ENCODE data around the gene DOC2A.

DOC2A gene

DNA sequence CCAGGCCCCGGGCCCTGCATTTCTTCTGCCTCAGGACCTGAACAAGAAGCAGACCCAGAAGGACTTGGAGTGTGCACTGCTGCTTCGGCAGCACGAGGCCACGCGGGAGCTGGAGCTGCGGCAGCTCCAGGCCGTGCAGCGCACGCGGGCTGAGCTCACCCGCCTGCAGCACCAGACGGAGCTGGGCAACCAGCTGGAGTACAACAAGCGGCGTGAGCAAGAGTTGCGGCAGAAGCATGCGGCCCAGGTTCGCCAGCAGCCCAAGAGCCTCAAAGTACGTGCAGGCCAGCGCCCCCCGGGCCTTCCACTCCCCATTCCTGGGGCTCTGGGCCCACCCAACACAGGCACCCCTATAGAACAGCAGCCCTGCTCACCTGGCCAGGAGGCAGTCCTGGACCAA is 24.6 kb downstream of the DOC2A start:
- DNase-seq (no peak), ATAC-seq (replicated peaks) (no peak)
- H3K4me1 Mint-ChIP-seq (ENCODE audit: low read depth in 2 of 2), result peaks cover 0 to 3% of the 10 kb centered on the region in 2 donors
- H3K4me3 Mint-ChIP-seq, result no peak overlapping the region
- H3K9me3 Mint-ChIP-seq, result no peaks in the 10 kb centered on the region
- no peaks in the 10 kb centered on the region for H3K27me3 Mint-ChIP-seq
- H3K36me3 Mint-ChIP-seq (ENCODE audit: insufficient read depth), result peaks cover 40% of the 10 kb centered on the region
- no peak overlapping the region for H3K27ac Mint-ChIP-seq

DNA sequence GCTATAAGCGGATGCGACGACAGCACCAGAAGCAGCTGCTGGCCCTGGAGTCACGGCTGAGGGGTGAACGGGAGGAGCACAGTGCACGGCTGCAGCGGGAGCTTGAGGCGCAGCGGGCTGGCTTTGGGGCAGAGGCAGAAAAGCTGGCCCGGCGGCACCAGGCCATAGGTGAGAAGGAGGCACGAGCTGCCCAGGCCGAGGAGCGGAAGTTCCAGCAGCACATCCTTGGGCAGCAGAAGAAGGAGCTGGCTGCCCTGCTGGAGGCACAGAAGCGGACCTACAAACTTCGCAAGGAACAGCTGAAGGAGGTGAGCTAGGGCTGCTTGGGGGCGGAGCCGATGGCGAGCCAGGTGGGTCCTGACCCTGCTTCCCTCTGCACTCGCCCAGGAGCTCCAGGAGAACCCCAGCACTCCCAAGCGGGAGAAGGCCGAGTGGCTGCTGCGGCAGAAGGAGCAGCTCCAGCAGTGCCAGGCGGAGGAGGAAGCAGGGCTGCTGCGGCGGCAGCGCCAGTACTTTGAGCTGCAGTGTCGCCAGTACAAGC is 25.5 kb downstream of the DOC2A start:
- ATAC-seq (replicated peaks) (no peak), DNase-seq (no peak)

DNA sequence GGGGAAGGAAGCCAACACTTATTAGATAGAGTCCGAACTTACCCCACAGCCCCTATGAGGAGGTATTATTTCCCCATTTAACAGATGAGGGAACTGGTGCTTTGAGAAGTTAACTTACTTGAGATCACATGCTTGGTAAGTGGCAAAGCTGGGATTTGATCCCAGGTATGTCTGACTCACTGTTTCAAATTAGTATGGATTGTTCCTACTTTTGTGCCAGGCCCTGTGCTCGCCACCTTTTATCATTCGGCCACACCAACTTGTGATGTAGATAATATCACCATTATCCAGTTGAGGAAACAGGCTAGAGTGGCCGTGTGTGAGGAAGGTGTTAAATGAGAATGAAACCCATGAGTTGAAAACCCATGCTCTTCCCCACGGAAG is 26.1 kb downstream of the DOC2A start:
- Mint-ChIP-seq H3K27ac (no peak overlapping the region), H3K4me1 (ENCODE audit: low read depth in 2 of 2) (peaks cover 0 to 5% of the 10 kb centered on the region in 2 donors), H3K36me3 (ENCODE audit: insufficient read depth) (peaks cover 47% of the 10 kb centered on the region), H3K9me3 (no peaks in the 10 kb centered on the region), H3K4me3 (no peak overlapping the region), H3K27me3 (no peaks in the 10 kb centered on the region)
- DNase-seq (no peak), ATAC-seq (replicated peaks) (no peak)

More for the DNA sequence above, 25.5 kb downstream of the DOC2A start:
- Mint-ChIP-seq H3K9me3 (no peaks in the 10 kb centered on the region), H3K36me3 (ENCODE audit: insufficient read depth) (peaks cover 42% of the 10 kb centered on the region), H3K4me1 (ENCODE audit: low read depth in 2 of 2) (peaks cover 0 to 3% of the 10 kb centered on the region in 2 donors), H3K4me3 (no peak overlapping the region), H3K27ac (peak overlapping the region in 1 of 2 donors; percentile 47), H3K27me3 (no peaks in the 10 kb centered on the region)

DNA sequence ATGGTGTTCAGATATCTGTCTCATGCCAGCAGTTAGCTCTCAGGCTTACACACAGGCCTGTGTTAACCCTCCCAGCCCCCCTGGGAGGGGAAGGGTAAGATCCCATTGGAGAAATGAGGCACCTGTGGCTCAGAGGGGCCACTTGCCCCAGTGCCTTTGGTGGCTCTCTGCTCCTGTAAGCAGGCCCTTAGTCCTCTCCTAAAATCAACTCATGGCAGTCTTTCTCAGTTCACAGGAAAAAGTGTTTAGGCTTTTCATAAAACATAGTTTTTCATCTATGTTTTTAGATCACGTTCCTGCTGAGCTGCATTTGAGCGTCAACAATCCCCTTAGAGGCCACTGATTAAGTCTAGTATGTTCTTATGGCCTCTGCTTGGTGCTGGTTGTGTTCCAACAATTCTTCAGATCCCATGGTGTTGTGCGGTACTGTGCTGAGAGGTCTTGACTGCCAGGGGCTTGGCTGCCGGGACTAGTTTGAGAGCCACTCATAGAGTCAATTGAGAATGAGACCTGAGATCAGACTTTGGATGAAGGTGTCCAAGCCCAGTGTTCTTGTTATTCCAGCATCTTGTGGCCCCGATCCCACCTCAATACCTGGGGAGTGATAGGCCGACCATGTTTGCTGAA is 26.6 kb downstream of the DOC2A start:
- ATAC-seq (replicated peaks) (no peak), DNase-seq (no peak)
- Mint-ChIP-seq H3K4me1 (ENCODE audit: low read depth in 2 of 2) (peaks cover 0 to 5% of the 10 kb centered on the region in 2 donors), H3K27ac (peak overlapping the region; percentile 49 to 52), H3K9me3 (no peaks in the 10 kb centered on the region), H3K4me3 (no peak overlapping the region), H3K27me3 (no peaks in the 10 kb centered on the region), H3K36me3 (ENCODE audit: insufficient read depth) (peaks cover 51% of the 10 kb centered on the region)

DNA sequence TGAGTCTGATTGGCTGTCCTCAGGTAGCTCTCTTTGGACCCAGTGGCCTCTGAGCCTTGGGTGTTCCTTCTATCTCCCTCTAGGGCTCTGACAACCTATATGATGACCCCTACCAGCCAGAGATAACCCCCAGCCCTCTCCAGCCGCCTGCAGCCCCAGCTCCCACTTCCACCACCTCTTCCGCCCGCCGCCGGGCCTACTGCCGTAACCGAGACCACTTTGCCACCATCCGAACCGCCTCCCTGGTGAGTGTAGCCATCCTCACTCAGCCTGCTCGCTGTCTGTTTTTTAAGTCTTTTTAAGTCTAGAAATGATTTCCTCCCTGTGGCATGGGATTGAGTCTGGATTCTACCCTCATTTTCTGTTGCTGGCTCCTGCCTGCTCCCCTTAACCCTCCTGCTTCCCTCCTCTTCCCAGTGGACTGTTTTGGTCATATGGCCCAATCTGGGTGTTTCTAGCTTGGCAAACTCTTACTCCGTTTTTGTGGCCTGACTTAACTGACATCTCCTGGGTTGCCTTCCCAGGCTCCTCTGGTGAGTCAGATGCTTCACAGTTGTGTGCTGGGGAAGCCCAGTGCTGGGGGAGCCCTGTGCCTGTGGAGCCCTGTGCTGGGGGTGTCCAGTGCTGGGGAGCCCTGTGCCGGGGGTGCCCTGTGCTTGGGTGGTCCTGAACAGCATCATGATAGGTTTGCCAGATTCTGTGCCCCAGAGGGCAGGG is 27.2 kb downstream of the DOC2A start:
- H3K4me1 Mint-ChIP-seq (ENCODE audit: low read depth in 2 of 2), result peaks cover 0 to 3% of the 10 kb centered on the region in 2 donors
- peaks cover 48% of the 10 kb centered on the region for H3K36me3 Mint-ChIP-seq (ENCODE audit: insufficient read depth)
- H3K9me3 Mint-ChIP-seq, result no peaks in the 10 kb centered on the region
- peak overlapping the region; percentile 49 to 52 for H3K27ac Mint-ChIP-seq
- ATAC-seq (replicated peaks) (no peak), DNase-seq (no peak)
- H3K27me3 Mint-ChIP-seq, result no peaks in the 10 kb centered on the region
- H3K4me3 Mint-ChIP-seq, result no peak overlapping the region

DNA sequence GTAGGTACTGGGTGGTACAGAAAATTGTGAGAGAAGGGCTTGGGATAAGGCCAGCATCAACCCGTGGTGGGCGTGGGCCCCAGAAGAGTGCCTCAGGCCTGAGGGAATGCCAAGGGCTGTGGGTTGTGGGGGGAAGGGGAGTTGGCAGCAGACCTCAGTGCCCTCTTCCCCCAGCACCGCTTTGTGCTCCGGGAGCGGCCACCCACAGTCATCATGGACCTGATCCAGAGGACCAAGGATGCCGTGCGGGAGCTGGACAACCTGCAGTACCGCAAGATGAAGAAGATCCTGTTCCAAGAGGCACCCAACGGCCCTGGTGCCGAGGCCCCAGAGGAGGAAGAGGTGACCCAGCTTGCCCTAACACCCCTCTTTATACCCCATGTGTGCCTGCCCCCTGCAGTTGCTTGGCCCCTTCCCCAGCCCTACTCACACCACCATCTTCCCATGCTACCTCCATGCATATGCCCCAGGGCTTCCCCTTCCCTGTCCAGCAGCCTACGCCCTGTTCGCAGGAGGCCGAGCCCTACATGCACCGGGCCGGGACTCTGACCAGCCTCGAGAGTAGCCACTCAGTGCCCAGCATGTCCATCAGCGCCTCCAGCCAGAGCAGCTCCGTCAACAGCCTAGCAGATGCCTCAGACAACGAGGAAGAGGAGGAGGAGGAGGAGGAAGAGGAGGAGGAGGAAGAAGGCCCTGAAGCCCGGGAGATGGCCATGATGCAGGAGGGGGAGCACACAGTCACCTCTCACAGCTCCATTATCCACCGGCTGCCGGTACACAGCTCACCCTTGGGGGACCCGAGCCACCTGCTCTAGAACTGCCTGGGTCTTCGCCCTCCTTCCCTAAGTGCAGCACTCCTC is 28.0 kb downstream of the DOC2A start:
- Mint-ChIP-seq H3K27me3 (no peaks in the 10 kb centered on the region), H3K4me3 (no peak overlapping the region), H3K27ac (peak overlapping the region in 1 of 2 donors; percentile 49), H3K4me1 (ENCODE audit: low read depth in 2 of 2) (peaks cover 3% of the 10 kb centered on the region in 2 donors), H3K36me3 (ENCODE audit: insufficient read depth) (peaks cover 45% of the 10 kb centered on the region), H3K9me3 (no peaks in the 10 kb centered on the region)
- DNase-seq (no peak), ATAC-seq (replicated peaks) (no peak)

DNA sequence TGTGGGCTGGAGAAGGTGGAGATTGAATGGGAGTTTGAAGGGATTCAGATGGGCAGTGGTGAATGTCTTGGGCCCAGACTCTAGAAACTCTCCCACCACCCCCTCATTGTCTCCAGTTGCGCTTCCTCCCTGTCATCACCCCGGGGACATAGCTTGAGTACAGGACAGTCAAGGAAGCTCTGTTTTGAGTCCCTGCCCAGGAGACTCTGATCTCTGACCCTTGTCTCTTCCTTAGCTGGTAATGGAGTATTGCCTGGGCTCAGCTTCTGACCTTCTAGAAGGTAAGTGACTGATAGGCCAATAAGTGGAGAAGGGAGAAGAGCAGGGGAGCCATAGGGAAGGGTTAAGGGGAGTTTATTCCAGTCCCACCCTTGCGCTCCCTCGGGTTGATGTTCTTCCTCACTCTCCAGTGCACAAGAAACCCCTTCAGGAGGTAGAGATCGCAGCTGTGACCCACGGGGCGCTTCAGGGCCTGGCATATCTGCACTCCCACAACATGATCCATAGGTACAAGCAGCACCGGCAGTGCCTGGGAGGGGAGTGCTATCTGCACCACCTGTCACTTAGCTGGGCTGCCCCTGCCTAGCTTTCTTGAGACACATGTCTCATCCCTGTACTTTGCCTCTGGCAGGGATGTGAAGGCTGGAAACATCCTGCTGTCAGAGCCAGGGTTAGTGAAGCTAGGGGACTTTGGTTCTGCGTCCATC is 32.1 kb downstream of the DOC2A start:
- Mint-ChIP-seq H3K4me3 (no peak overlapping the region), H3K36me3 (ENCODE audit: insufficient read depth) (peaks cover 39% of the 10 kb centered on the region), H3K4me1 (ENCODE audit: low read depth in 2 of 2) (peaks cover 27 to 31% of the 10 kb centered on the region in 2 donors), H3K9me3 (no peaks in the 10 kb centered on the region), H3K27me3 (no peaks in the 10 kb centered on the region), H3K27ac (peak overlapping the region in 1 of 2 donors; percentile 20)
- ATAC-seq (replicated peaks) (no peak), DNase-seq (no peak)

DNA sequence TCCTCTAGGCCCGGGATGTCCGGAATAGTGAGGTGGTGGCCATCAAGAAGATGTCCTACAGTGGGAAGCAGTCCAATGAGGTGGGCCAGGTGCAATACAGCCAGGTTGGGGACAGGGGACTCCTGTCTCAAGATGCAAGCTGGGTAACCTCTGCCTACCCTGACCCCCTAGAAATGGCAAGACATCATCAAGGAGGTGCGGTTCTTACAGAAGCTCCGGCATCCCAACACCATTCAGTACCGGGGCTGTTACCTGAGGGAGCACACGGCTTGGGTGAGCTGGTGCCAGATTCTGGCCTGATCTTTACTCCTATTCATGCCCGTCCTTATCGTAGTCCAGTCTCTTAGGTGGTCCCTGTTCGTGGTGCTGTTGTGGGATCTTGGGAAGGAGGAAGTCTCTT is 32.7 kb downstream of the DOC2A start:
- H3K36me3 Mint-ChIP-seq (ENCODE audit: insufficient read depth), result peaks cover 41% of the 10 kb centered on the region
- no peak overlapping the region for H3K4me3 Mint-ChIP-seq
- DNase-seq (no peak), ATAC-seq (replicated peaks) (no peak)
- no peaks in the 10 kb centered on the region for H3K9me3 Mint-ChIP-seq
- H3K27ac Mint-ChIP-seq, result peak overlapping the region; percentile 25 to 97
- H3K4me1 Mint-ChIP-seq (ENCODE audit: low read depth in 2 of 2), result peaks cover 29 to 37% of the 10 kb centered on the region in 2 donors
- H3K27me3 Mint-ChIP-seq, result no peaks in the 10 kb centered on the region

DNA sequence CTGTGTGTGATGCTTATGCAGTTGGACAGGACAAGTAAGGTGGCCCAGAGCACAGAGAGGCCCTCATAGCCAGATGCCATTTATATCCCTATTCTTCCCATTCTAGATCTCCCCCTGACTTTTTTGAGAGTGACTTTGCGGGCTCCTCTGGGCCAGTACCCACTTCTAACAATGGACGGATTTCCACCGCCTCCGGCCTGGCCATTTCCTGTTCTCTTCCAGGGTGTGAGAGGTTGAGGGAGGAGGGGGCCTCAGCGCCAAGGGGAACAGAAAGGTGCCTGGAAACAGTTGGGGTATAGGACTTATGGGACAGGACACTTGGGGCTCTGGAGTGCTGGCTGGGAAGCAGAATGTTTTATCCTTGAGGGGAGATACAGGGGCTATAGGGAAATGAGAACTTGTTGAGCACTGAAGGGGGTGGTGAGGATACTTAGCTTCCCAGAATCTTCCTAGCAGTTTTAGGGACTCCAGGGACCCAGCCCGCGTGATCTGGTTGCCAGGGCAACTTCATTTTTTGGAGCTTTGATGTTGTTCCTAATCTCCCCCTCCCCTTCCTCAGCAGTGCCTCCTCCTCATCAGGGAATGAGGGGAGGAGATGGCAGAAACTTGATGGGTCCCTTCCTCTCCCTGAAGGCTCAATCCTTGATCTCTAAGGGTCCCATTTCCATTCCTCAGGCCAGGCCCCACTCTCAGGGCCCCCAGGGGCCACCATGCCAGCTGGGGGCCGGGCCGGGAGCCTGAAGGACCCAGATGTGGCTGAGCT is 33.6 kb downstream of the DOC2A start:
- Mint-ChIP-seq H3K4me1 (ENCODE audit: low read depth in 2 of 2) (peaks cover 33 to 41% of the 10 kb centered on the region in 2 donors), H3K27ac (peak overlapping the region; percentile 25 to 97), H3K36me3 (ENCODE audit: insufficient read depth) (peaks cover 43% of the 10 kb centered on the region), H3K27me3 (no peaks in the 10 kb centered on the region), H3K9me3 (no peaks in the 10 kb centered on the region), H3K4me3 (no peak overlapping the region)
- DNase-seq (no peak), ATAC-seq (replicated peaks) (no peak)

DNA sequence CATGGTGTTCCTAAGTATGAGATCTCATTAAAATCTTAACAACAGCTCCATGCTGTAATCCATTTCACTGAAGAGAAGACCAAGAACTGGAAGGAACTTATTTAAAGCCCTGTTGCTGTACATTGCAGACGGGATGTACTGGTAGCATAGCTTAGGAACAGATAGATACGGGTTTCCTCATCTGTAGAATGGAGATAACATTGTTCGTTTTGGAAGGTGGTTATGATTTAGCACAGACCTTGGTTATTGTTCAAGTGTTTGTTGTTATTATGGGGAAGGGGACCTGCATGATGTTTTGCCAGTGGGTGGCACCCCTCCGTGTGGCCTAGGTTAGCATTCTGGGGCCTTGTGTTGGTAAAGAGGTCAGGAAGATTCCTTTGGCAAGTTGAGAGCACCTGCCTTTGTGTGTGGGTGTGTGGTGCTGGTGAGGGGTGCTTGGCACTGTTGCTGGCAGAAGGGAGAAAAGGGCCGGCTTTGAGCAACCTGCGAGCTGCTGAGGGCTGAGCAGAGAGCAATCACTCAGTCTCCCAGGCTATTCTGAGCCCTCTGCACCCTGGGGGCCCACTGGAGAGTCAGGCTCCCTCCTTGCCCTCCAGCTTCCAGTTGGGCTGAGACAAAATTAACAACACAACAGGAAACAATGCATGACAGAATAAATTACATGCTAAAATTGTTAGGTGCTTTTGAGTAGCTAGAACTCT is 34.9 kb downstream of the DOC2A start:
- no peak for DNase-seq
- no peak for ATAC-seq (replicated peaks)
- H3K4me1 Mint-ChIP-seq (ENCODE audit: low read depth in 2 of 2), result peaks cover 33 to 41% of the 10 kb centered on the region in 2 donors
- H3K36me3 Mint-ChIP-seq (ENCODE audit: insufficient read depth), result peaks cover 33% of the 10 kb centered on the region
- H3K27me3 Mint-ChIP-seq, result no peaks in the 10 kb centered on the region
- H3K4me3 Mint-ChIP-seq, result peak overlapping the region; percentile 97 to 98
- H3K27ac Mint-ChIP-seq, result peak overlapping the region; percentile 97
- no peaks in the 10 kb centered on the region for H3K9me3 Mint-ChIP-seq

DNA sequence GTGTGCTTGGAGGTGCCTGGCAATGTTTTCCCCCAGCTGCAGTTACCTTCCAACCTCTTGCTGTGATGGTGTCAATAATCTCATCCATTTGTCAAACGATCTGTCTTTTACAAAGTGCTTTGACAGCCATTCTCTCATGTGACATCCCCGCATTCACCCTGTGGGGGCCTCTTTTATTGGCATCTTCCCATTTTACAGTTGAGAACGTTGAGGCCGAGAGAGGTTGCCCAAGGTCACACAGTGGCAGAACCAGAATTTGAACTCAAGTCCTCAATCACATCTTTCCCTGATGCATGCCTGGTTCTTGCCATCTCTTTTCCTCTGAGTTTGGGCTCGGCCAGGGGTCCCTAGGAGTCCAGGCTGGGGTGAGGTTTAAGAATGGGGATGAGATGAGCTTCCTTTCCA is 35.7 kb downstream of the DOC2A start:
- H3K4me1 Mint-ChIP-seq (ENCODE audit: low read depth in 2 of 2), result peaks cover 31 to 41% of the 10 kb centered on the region in 2 donors
- DNase-seq (no peak), ATAC-seq (replicated peaks) (no peak)
- H3K9me3 Mint-ChIP-seq, result no peaks in the 10 kb centered on the region
- peak overlapping the region; percentile 97 for H3K27ac Mint-ChIP-seq
- H3K4me3 Mint-ChIP-seq, result peak overlapping the region; percentile 97 to 98
- peaks cover 30% of the 10 kb centered on the region for H3K36me3 Mint-ChIP-seq (ENCODE audit: insufficient read depth)
- no peaks in the 10 kb centered on the region for H3K27me3 Mint-ChIP-seq

Data from effector memory CD8-positive, alpha-beta T cell (primary cell).